ENCODE measurements around the gene SHE.

DNA sequence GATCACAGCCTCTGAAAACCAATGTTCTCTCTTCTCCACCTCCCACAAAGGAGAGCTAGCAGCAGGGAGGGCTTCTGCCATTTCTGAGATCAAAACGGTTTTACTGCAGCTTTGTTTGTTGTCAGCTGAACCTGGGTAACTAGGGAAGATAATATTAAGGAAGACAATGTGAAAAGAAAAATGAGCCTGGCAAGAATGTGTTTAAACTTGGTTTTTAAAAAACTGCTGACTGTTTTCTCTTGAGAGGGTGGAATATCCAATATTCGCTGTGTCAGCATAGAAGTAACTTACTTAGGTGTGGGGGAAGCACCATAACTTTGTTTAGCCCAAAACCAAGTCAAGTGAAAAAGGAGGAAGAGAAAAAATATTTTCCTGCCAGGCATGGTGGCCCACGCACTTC lies 36.0 kb downstream of the SHE start:
- TF ChIP-seq, protein P1, sequence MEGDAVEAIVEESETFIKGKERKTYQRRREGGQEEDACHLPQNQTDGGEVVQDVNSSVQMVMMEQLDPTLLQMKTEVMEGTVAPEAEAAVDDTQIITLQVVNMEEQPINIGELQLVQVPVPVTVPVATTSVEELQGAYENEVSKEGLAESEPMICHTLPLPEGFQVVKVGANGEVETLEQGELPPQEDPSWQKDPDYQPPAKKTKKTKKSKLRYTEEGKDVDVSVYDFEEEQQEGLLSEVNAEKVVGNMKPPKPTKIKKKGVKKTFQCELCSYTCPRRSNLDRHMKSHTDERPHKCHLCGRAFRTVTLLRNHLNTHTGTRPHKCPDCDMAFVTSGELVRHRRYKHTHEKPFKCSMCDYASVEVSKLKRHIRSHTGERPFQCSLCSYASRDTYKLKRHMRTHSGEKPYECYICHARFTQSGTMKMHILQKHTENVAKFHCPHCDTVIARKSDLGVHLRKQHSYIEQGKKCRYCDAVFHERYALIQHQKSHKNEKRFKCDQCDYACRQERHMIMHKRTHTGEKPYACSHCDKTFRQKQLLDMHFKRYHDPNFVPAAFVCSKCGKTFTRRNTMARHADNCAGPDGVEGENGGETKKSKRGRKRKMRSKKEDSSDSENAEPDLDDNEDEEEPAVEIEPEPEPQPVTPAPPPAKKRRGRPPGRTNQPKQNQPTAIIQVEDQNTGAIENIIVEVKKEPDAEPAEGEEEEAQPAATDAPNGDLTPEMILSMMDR (IDR thresholded peaks at IDR 0.05) = no peak
- TF ChIP-seq POLR2A (IDR thresholded peaks at IDR 0.05) = no peak
